ENCODE results near the gene GRAMD2B. TPM values are rescaled to one million over a fixed set of nuclear protein-coding genes. Genes with fewer than 3 reads are reported as not detected.

GRAMD2B gene
- total and polyA plus RNA-seq, 2 of the 8 experiments (the other 6 are each of a cell fraction or from before 2014, with no cell fraction given), result 6.4 to 9.4 TPM

DNA sequence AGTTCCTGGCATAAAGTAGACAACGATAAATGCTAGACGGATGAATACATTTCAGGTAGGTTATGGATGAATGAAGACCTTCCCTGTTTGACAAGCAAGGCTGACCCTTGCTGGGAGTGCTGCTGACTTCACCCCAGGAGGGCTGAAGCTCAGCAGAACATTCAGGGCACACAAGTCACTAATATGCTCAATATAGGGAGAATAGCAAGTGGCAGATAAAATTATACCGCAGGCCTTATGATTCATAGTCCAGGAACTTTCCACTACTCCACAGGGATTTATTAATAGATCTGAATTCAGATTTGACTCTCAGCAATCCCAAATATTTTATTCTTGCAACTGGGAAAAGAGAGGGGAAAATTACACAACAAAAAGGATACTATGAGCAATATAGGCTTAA lies 38.2 kb upstream of the GRAMD2B start:
- Histone ChIP-seq H3K4me3 (ENCODE audit: extremely low read depth in 1 of 4, insufficient read depth in 2 of 4, low read depth in 3 of 4, low read length in 4 of 4) (no peak overlapping the region), H3K14ac (ENCODE audit: insufficient read length) (no peak overlapping the region), H2AK5ac (ENCODE audit: low read depth, low read length) (no peak overlapping the region), H2AFZ (ENCODE audit: low read length) (no peak overlapping the region), H3K4ac (replicated peaks; ENCODE audit: insufficient read length, low read depth, low read length) (no peak overlapping the region), H2BK12ac (ENCODE audit: low read depth, low read length) (no peak overlapping the region), H3K9me3 (ENCODE audit: insufficient read depth in 2 of 2, low read depth in 1 of 2, low read length in 1 of 2) (no peaks in the 10 kb centered on the region), H2BK5ac (ENCODE audit: low read depth, low read length) (no peak overlapping the region), H2BK120ac (replicated peaks; ENCODE audit: low read depth, low read length) (no peak overlapping the region), H4K8ac (ENCODE audit: extremely low read depth, insufficient read depth, low read length) (no peak overlapping the region), H3K27me3 (replicated peaks in 1 of 4; ENCODE audit: control insufficient read depth in 3 of 4, extremely low read depth in 1 of 4, insufficient read depth in 3 of 4, low read length in 3 of 4) (no peaks in the 10 kb centered on the region), H3K9ac (replicated peaks in 1 of 4; ENCODE audit: extremely low read depth in 1 of 4, low read depth in 3 of 4, low read length in 3 of 4) (no peak overlapping the region), H3K56ac (replicated peaks; ENCODE audit: insufficient read length, low read depth, low read length) (no peak overlapping the region), H3K18ac (ENCODE audit: extremely low read depth, low read length) (no peak overlapping the region), H3K79me1 (ENCODE audit: low read depth, low read length) (no peaks in the 10 kb centered on the region), H3K4me2 (ENCODE audit: insufficient read depth in 1 of 2, low read depth in 2 of 2, low read length in 2 of 2) (no peak overlapping the region), H3K23me2 (ENCODE audit: low read depth, low read length) (no peaks in the 10 kb centered on the region), H2BK15ac (ENCODE audit: low read length) (no peak overlapping the region), H3K4me1 (replicated peaks in 1 of 4; ENCODE audit: control insufficient read depth in 3 of 4, insufficient read depth in 4 of 4, low read length in 3 of 4) (no peaks in the 10 kb centered on the region; a peak in 1 of 7 replicates), H3K23ac (ENCODE audit: insufficient read length) (no peak overlapping the region), H4K5ac (ENCODE audit: insufficient read length, low read depth, low read length) (no peak overlapping the region), H2BK20ac (ENCODE audit: low read length) (no peak overlapping the region), H3K36me3 (ENCODE audit: control insufficient read depth in 2 of 4, insufficient read depth in 4 of 4, low read length in 3 of 4) (no peaks in the 10 kb centered on the region), H4K91ac (replicated peaks; ENCODE audit: insufficient read length, low read length) (no peak overlapping the region), H4K20me1 (replicated peaks in 1 of 2; ENCODE audit: control insufficient read depth in 1 of 2, insufficient read depth in 2 of 2, low read length in 2 of 2) (no peaks in the 10 kb centered on the region), H3K79me2 (ENCODE audit: control insufficient read depth in 1 of 2, insufficient read depth in 2 of 2, low read length in 2 of 2) (no peaks in the 10 kb centered on the region), H3K27ac (ENCODE audit: low read depth, low read length) (no peak overlapping the region)
- ChIA-PET CTCF (ENCODE audit: partially characterized antibody) (interaction anchor here (1.1 to 1.5 kb wide), 5 partner anchors 10 to 46 kb away, joined by 3 to 6 read pairs (median 3); no protein-coding TSS in a partner anchor), POLR2A (ENCODE audit: partially characterized antibody) (no interaction called here)
- no peak for TF ChIP-seq SP2 (IDR thresholded peaks at IDR 0.05; ENCODE audit: low read length)
- 90% methylated on average over 3 of the region's 3 CpGs; no CpG with 5 or more reads in 1 of the 2 experiments for WGBS, 2 experiments (ENCODE audit: extremely low coverage in 1 of 2, insufficient coverage in 1 of 2, insufficient read length in 1 of 2, insufficient replicate concordance in 2 of 2, low coverage in 1 of 2, low lambda C conversion rate in 2 of 2, missing lambda C conversion rate in 1 of 2)
- DNase-seq (ENCODE audit: low read depth in 1 of 2, low spot score in 2 of 2), result no peak
- FAIRE-seq, result no peak

Data from H1 (cell line).